Mammary epithelial cell (primary cell): ENCODE results near the gene SPG21.

Source experiments
- EZH2 ChIP-seq: IDR thresholded peaks from 2 replicates; pipeline ENCODE4 v1.6.1; 2012; ENCODE audit warnings: low read length, inconsistent platforms, borderline replicate concordance
- TF ChIP-seq, protein P1 (sequence below), 2 donors: IDR thresholded peaks in 1 of 2; conservative IDR thresholded peaks in 1 of 2; 2 replicates each; pipeline ENCODE4 v1.5.1; 2011 to 2012; ENCODE audit warnings: inconsistent platforms in 2 of 2, low read length in 2 of 2, mild to moderate bottlenecking in 2 of 2, control low read depth in 1 of 2, low read depth in 1 of 2; ENCODE audit not compliant: insufficient read depth in 1 of 2; ENCODE audit errors: extremely low read depth in 1 of 2

DNA sequence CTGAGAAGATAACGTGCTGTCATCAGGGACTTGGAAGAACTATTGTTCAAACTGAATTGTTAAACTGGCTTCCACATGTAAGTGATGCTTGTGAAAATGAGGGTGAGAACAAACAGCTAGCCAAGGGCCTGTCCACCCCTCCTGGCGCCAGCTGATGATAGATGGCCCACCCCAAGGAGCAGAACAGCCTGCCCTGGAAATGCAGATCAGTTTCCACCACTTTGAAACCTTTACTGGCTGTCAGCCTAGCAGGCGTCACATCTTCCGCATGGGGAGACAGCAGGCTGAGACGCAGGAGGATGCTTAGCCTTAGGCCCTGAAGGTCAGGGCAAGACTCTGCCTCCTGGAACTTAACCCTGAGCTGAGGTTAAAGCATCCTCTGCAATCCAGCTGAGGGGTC lies 49.1 kb upstream of the SPG21 start:
- TF ChIP-seq, protein P1, sequence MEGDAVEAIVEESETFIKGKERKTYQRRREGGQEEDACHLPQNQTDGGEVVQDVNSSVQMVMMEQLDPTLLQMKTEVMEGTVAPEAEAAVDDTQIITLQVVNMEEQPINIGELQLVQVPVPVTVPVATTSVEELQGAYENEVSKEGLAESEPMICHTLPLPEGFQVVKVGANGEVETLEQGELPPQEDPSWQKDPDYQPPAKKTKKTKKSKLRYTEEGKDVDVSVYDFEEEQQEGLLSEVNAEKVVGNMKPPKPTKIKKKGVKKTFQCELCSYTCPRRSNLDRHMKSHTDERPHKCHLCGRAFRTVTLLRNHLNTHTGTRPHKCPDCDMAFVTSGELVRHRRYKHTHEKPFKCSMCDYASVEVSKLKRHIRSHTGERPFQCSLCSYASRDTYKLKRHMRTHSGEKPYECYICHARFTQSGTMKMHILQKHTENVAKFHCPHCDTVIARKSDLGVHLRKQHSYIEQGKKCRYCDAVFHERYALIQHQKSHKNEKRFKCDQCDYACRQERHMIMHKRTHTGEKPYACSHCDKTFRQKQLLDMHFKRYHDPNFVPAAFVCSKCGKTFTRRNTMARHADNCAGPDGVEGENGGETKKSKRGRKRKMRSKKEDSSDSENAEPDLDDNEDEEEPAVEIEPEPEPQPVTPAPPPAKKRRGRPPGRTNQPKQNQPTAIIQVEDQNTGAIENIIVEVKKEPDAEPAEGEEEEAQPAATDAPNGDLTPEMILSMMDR (conservative IDR thresholded peaks at IDR 0.05 in 1 of 2, IDR thresholded peaks at IDR 0.05 in 1 of 2; ENCODE audit: extremely low read depth in 1 of 2, insufficient read depth in 1 of 2, low read depth in 1 of 2, low read length in 2 of 2) = no peak
- TF ChIP-seq EZH2 = no peak
